Brain microvascular endothelial cell (primary cell): ENCODE results near the gene TSR2.
A peak's percentile ranks its signal among the peaks of the same experiment; 100 is the strongest.
"Not testable (repeated sequence)": the region's sequence is repeated elsewhere in the genome, so short reads cannot be mapped to it uniquely, and the experiment has no call there.

Experiments
- DNase-seq: peaks from one replicate; pipeline ENCODE4 v3.0.0-alpha.2; 2020
- H3K27ac ChIP-seq: fragments of 250-450 bp; sonication (Bioruptor Pico); 2 replicates; pipeline ENCODE4 v1.5.1; 2020; ENCODE audit warnings: mild to moderate bottlenecking, moderate library complexity
- H3K27me3 ChIP-seq: fragments of 250-450 bp; sonication (Bioruptor Pico); replicated peaks from 2 replicates; pipeline ENCODE4 v1.5.1; 2020; ENCODE audit warnings: mild to moderate bottlenecking
- H3K36me3 ChIP-seq: fragments of 250-450 bp; sonication (Bioruptor Pico); replicated peaks from 2 replicates; pipeline ENCODE4 v1.5.1; 2020; ENCODE audit warnings: mild to moderate bottlenecking
- H3K4me3 ChIP-seq: 2 replicates; pipeline ENCODE4 v1.5.1; 2011; ENCODE audit warnings: low read depth, mild to moderate bottlenecking, control low read depth, low read length, moderate library complexity
- in situ Hi-C: cut with HindIII; loops from 2 replicates; pipeline ENCODE4 v1.10.0; 2017; ENCODE audit warnings: low sequenced_read_pairs, low pct_ligation_motif_present
- TF ChIP-seq, protein P1 (sequence below): IDR thresholded peaks from 2 replicates; pipeline ENCODE4 v1.5.1; 2011; ENCODE audit warnings: low read depth, mild to moderate bottlenecking, moderate library complexity, low read length, control low read depth, inconsistent platforms; ENCODE audit errors: missing control alignments

The TSR2 gene

DNA sequence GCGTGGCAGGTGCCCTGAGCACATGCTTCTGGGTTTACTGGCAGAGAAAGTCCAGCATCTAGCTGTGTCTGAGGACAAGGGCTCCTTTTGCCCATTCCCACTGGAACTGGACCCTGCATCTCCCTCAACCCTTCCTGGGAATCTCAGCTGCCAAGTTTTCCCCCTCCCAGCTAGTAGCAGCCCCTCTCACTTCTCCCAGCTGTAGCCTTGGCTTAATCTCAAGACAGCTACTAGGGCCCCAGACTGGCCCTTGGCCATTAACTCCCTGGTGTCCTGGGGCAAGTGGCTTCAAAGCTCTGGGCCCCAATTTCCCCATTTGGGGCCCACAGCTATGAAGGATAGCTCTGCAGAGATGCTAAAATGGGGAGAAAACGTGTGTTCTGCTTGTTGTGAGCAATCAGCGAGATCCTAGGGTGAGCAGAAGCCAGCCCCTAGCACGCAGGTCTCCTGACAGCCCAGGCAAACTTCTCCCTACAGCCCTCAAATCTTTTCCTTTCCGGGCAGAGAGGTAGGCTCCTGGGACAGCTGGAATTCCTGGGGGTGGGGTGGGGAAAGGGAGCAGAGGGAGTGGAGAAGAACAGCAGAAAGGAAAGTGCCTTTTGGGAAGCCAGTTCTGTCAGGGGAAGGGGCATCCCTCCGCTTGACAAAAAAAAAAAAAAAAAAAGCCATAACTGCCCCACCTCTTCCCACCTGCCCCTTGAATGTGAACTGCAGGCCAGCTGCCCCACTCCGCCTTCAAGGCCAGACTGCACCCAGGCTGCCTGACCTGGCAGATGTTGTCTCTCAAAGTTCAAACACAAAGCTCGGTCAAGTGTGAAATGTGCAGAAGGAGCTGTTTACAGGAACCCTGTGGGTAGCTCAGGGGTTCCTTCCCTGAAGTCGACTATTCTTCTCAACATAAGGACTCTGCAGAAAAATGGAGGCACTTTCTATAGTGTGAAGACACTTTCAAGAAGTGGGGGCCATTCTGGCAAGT, 39.2 kb downstream of the TSR2 start:
- Histone ChIP-seq H3K4me3 (no peak overlapping the region), H3K27ac (no peak overlapping the region), H3K36me3 (no peaks in the 10 kb centered on the region), H3K27me3 (no peaks in the 10 kb centered on the region)
- in situ Hi-C loops, result no loop called here
- no peak for DNase-seq
- TF ChIP-seq, protein P1, sequence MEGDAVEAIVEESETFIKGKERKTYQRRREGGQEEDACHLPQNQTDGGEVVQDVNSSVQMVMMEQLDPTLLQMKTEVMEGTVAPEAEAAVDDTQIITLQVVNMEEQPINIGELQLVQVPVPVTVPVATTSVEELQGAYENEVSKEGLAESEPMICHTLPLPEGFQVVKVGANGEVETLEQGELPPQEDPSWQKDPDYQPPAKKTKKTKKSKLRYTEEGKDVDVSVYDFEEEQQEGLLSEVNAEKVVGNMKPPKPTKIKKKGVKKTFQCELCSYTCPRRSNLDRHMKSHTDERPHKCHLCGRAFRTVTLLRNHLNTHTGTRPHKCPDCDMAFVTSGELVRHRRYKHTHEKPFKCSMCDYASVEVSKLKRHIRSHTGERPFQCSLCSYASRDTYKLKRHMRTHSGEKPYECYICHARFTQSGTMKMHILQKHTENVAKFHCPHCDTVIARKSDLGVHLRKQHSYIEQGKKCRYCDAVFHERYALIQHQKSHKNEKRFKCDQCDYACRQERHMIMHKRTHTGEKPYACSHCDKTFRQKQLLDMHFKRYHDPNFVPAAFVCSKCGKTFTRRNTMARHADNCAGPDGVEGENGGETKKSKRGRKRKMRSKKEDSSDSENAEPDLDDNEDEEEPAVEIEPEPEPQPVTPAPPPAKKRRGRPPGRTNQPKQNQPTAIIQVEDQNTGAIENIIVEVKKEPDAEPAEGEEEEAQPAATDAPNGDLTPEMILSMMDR, result no peak

DNA sequence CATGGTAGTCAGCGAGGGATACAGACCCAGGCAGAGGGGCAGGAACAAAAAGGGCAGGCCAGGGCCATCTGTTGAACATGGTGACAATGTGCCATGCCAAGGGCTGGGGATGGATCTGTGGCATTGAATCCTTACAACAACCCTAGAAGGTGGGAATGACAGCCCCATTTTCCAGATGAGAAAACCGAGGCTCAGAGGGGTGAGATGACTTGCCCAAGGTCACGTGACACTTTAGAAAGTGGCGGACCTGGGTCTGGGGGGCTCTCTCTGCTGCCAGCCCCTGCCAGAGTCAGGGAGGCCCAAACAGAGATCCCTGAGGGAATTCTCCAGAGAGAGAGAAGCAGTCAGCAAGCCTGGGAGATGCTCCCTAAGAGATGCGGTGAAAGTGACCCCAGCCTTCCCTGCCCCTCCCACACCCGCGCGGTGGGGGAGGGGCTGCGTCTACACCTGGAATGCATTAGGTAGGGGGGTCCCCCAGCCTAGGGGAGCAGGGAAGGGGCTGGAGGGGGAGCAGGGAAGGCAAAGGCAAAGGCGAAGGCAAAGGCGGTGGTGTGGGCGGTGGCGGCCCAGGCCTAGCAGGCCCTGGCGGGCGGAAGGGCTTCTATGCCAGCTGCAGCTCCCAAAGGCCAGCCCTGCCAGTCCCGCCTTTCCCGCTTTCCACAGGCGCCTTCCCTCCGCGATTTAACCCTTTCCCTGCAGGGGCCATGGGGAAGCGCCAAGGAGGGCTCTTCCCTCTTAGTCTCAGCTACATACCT, 42.8 kb downstream of the TSR2 start:
- DNase-seq, result no peak
- TF ChIP-seq, protein P1, result no peak
- no peak overlapping the region for H3K27ac ChIP-seq
- in situ Hi-C loops, result no loop called here
- H3K27me3 ChIP-seq, result no peaks in the 10 kb centered on the region
- H3K4me3 ChIP-seq, result no peak overlapping the region
- H3K36me3 ChIP-seq, result no peaks in the 10 kb centered on the region

DNA sequence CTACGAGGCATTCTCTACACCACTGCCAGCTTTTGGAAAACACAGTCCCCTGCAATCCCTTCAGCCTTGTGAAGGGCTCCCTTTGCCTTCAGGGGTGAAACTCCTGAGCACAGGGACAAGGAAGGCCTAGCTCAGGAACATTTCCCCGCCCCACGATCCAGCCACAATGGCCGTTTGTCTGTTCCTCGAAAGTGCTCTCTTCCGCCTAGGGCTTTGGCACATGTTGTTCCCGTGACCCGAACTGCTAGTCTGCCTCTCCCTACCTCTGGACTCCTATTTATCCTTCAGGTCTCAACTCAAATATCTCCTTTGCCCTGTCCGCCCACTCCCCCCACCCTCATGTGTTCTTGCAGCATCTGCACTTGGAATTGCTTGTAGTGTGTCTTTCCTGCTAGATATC, 43.7 kb downstream of the TSR2 start:
- in situ Hi-C loops, result no loop called here
- H3K36me3 ChIP-seq, result no peaks in the 10 kb centered on the region
- no peaks in the 10 kb centered on the region for H3K27me3 ChIP-seq
- no peak for DNase-seq
- H3K27ac ChIP-seq, result no peak overlapping the region
- TF ChIP-seq, protein P1, result no peak
- H3K4me3 ChIP-seq, result no peak overlapping the region

- Histone ChIP-seq H3K27ac (no peak overlapping the region), H3K36me3 (no peaks in the 10 kb centered on the region), H3K4me3 (no peak overlapping the region), H3K27me3 (no peaks in the 10 kb centered on the region)
- DNase-seq, result no peak
- TF ChIP-seq, protein P1, result no peak
- in situ Hi-C loops, result no loop called here
Observed at GRCh38 chrX:54484666-54485065, 44.5 kb downstream of the TSR2 start.

GRCh38 chrX:54489819-54490218, 49.6 kb downstream of the TSR2 start:
- H3K27ac ChIP-seq, H3K36me3 ChIP-seq, H3K4me3 ChIP-seq, in situ Hi-C loops, H3K27me3 ChIP-seq, DNase-seq: not testable (repeated sequence)

- Histone ChIP-seq H3K27me3 (no peaks in the 10 kb centered on the region), H3K36me3 (no peaks in the 10 kb centered on the region), H3K4me3 (no peak overlapping the region), H3K27ac (peak overlapping the region; percentile 29)
- in situ Hi-C loops, result no loop called here
- peak; percentile 48 for DNase-seq
- TF ChIP-seq, protein P1, result no peak
Observed at GRCh38 chrX:54492340-54492739, 52.1 kb downstream of the TSR2 start.
